H9 (cell line): ENCODE results near the gene RNF213. TPM values are rescaled to one million over a fixed set of nuclear protein-coding genes. Genes with fewer than 3 reads are reported as not detected.
"Not testable (repeated sequence)": the region's sequence is repeated elsewhere in the genome, so short reads cannot be mapped to it uniquely, and the experiment has no call there.

Experiments used
- DNase-seq: peaks from one replicate; pipeline ENCODE4 v3.0.0-alpha.2; 2017
- H2AFZ ChIP-seq: one replicate; pipeline ENCODE4 v1.6.1; 2013; ENCODE audit warnings: mild to moderate bottlenecking, low read length, control low read depth, moderate library complexity
- H2AK5ac ChIP-seq: 2 replicates; pipeline ENCODE4 v1.6.1; 2013; ENCODE audit warnings: low read length, control low read depth, mixed read lengths; ENCODE audit not compliant: insufficient read length
- H2BK120ac ChIP-seq: one replicate; pipeline ENCODE4 v1.6.1; 2013; ENCODE audit warnings: low read depth, mild to moderate bottlenecking, low read length, control low read depth, inconsistent platforms; ENCODE audit not compliant: poor library complexity, severe bottlenecking
- H2BK12ac ChIP-seq: 2 replicates; pipeline ENCODE4 v1.6.1; 2013; ENCODE audit warnings: low read length, control low read depth, mixed read lengths, low read depth; ENCODE audit not compliant: insufficient read length
- H2BK15ac ChIP-seq: 2 replicates; pipeline ENCODE4 v1.6.1; 2013; ENCODE audit warnings: low read depth, low read length, control low read depth
- H2BK20ac ChIP-seq: one replicate; pipeline ENCODE4 v1.6.1; 2013; ENCODE audit warnings: low read depth, mild to moderate bottlenecking, low read length, control low read depth, inconsistent platforms; ENCODE audit not compliant: poor library complexity, severe bottlenecking
- H2BK5ac ChIP-seq: 2 replicates; pipeline ENCODE4 v1.6.1; 2013; ENCODE audit warnings: low read length, control low read depth, mixed read lengths; ENCODE audit not compliant: insufficient read length
- H3K14ac ChIP-seq: 2 replicates; pipeline ENCODE4 v1.6.1; 2013; ENCODE audit warnings: low read length, control low read depth; ENCODE audit not compliant: insufficient read depth
- H3K18ac ChIP-seq: 2 replicates; pipeline ENCODE4 v1.6.1; 2013; ENCODE audit warnings: low read depth, mild to moderate bottlenecking, mixed read lengths, low read length, control low read depth; ENCODE audit not compliant: insufficient read length
- H3K23ac ChIP-seq: 2 replicates; pipeline ENCODE4 v1.6.1; 2013; ENCODE audit warnings: low read length, control low read depth, mixed read lengths, low read depth; ENCODE audit not compliant: insufficient read length
- H3K23me2 ChIP-seq: 2 replicates; pipeline ENCODE4 v1.6.1; 2013; ENCODE audit warnings: low read depth, mild to moderate bottlenecking, mixed read lengths, low read length, control low read depth; ENCODE audit not compliant: insufficient read length, poor library complexity, severe bottlenecking
- H3K27ac ChIP-seq: 2 replicates; pipeline ENCODE4 v1.5.1; 2013; ENCODE audit warnings: low read length, control low read depth, mixed read lengths, low read depth; ENCODE audit not compliant: insufficient read length
- H3K27me3 ChIP-seq: 2 replicates; pipeline ENCODE4 v1.6.1; 2013; ENCODE audit warnings: low read length, control low read depth, inconsistent platforms; ENCODE audit not compliant: insufficient read depth
- H3K4ac ChIP-seq: 2 replicates; pipeline ENCODE4 v1.6.1; 2013; ENCODE audit warnings: low read depth, mild to moderate bottlenecking, control low read depth, inconsistent platforms, low read length, moderate library complexity
- H3K4me1 ChIP-seq: 2 replicates; pipeline ENCODE4 v1.6.1; 2013; ENCODE audit warnings: low read length, control low read depth, inconsistent platforms; ENCODE audit not compliant: insufficient read depth
- H3K4me2 ChIP-seq: 2 replicates; pipeline ENCODE4 v1.6.1; 2013; ENCODE audit warnings: low read length, control low read depth, mixed read lengths; ENCODE audit not compliant: insufficient read length, insufficient read depth
- H3K56ac ChIP-seq: 2 replicates; pipeline ENCODE4 v1.6.1; 2013; ENCODE audit warnings: low read depth, mild to moderate bottlenecking, mixed read lengths, low read length, control low read depth; ENCODE audit not compliant: insufficient read length
- H3K79me1 ChIP-seq: 2 replicates; pipeline ENCODE4 v1.6.1; 2013; ENCODE audit warnings: low read depth, mild to moderate bottlenecking, moderate library complexity, low read length, control low read depth, inconsistent platforms; ENCODE audit not compliant: insufficient read depth, poor library complexity, severe bottlenecking
- H3K79me2 ChIP-seq: 2 replicates; pipeline ENCODE4 v1.6.1; 2013; ENCODE audit warnings: low read length, control low read depth, inconsistent platforms; ENCODE audit not compliant: insufficient read depth
- H3K9ac ChIP-seq: 2 replicates; pipeline ENCODE4 v1.6.1; 2013; ENCODE audit warnings: low read length, control low read depth, mixed read lengths; ENCODE audit not compliant: insufficient read length; ENCODE audit errors: extremely low read depth
- H3K9me3 ChIP-seq: one replicate; pipeline ENCODE4 v1.6.1; 2013; ENCODE audit warnings: low read depth, low read length, inconsistent platforms; ENCODE audit not compliant: control insufficient read depth
- H3T11ph ChIP-seq: one replicate; pipeline ENCODE4 v1.6.1; 2013; ENCODE audit warnings: mild to moderate bottlenecking, low read length, control low read depth, inconsistent platforms
- H4K20me1 ChIP-seq: one replicate; pipeline ENCODE4 v1.6.1; 2013; ENCODE audit not compliant: control insufficient read depth, insufficient read length, insufficient read depth
- H4K5ac ChIP-seq: 2 replicates; pipeline ENCODE4 v1.6.1; 2013; ENCODE audit warnings: low read depth, mild to moderate bottlenecking, mixed read lengths, low read length, control low read depth; ENCODE audit not compliant: insufficient read length
- H4K8ac ChIP-seq: replicated peaks from 2 replicates; pipeline ENCODE4 v1.6.1; 2013; ENCODE audit warnings: low read length, control low read depth, mixed read lengths, low read depth; ENCODE audit not compliant: insufficient read length
- H4K91ac ChIP-seq: 2 replicates; pipeline ENCODE4 v1.6.1; 2013; ENCODE audit warnings: low read depth, mild to moderate bottlenecking, moderate library complexity, mixed read lengths, low read length, control low read depth; ENCODE audit not compliant: insufficient read length
- H3K27ac Mint-ChIP-seq, 3 experiments: 2 replicates in 2 of 3; 3 replicates in 1 of 3; pipeline ENCODE4 v1.8.0; 2020 to 2021; ENCODE audit warnings: mixed read lengths in 3 of 3, mild to moderate bottlenecking in 1 of 3, moderate library complexity in 1 of 3
- H3K27me3 Mint-ChIP-seq: 2 replicates; pipeline ENCODE4 v1.8.0; 2021; ENCODE audit warnings: low read depth, mild to moderate bottlenecking, moderate library complexity, mixed read lengths
- H3K36me3 Mint-ChIP-seq, 3 experiments: 2 replicates in 2 of 3; 3 replicates in 1 of 3; pipeline ENCODE4 v1.8.0; 2020 to 2021; ENCODE audit warnings: low read depth in 3 of 3, mixed read lengths in 3 of 3; ENCODE audit not compliant: insufficient read depth in 1 of 3
- H3K4me1 Mint-ChIP-seq, 2 experiments: 2 replicates each; pipeline ENCODE4 v1.8.0; 2020; ENCODE audit warnings: mixed read lengths in 2 of 2
- H3K4me3 Mint-ChIP-seq, 2 experiments: 2 replicates in 1 of 2; 3 replicates in 1 of 2; pipeline ENCODE4 v1.8.0; 2020 to 2021; ENCODE audit warnings: mild to moderate bottlenecking in 2 of 2, mixed read lengths in 2 of 2, moderate library complexity in 1 of 2
- H3K9me3 Mint-ChIP-seq, 2 experiments: 2 replicates in 1 of 2; 3 replicates in 1 of 2; pipeline ENCODE4 v1.8.0; 2020; ENCODE audit warnings: mild to moderate bottlenecking in 2 of 2, mixed read lengths in 2 of 2, moderate library complexity in 1 of 2
- WGBS: extraction: QIAGEN DNeasy Blood & Tissue Kit; methylation state at CpG from one replicate; pipeline ENCODE4 v1.1.7; 2013; ENCODE audit warnings: missing lambda C conversion rate, low lambda C conversion rate, mixed read lengths; ENCODE audit not compliant: insufficient read length; ENCODE audit errors: extremely low coverage; 5-methylcytosine and 5-hydroxymethylcytosine counted together
- total RNA-seq: library from RNA; stranded (reverse); gene quantifications from 2 replicates; pipeline ENCODE4 v1.2.1, GENCODE V29; 2021
- TF ChIP-seq, protein P1 (sequence below): fragments of 200-600 bp; sonication (generic); conservative IDR thresholded peaks from 3 replicates; pipeline ENCODE4 v1.8.0; 2021; ENCODE audit warnings: antibody characterized with exemption, mild to moderate bottlenecking

The RNF213 gene
- total RNA-seq, 1 experiment from 2014 or later, result 34.3 TPM

GRCh38 chr17:80409626-80410025 is 149.0 kb downstream of the RNF213 start:
- DNase-seq, result no peak
- no peak overlapping the region for H3K18ac ChIP-seq
- no peak overlapping the region for H2BK15ac ChIP-seq
- no CpG with 5 or more reads among the region's 13 CpGs for WGBS
- H4K91ac ChIP-seq, result no peak overlapping the region
- no peak overlapping the region for H2AFZ ChIP-seq
- peaks cover 41% of the 10 kb centered on the region for H3K27me3 Mint-ChIP-seq
- no peaks in the 10 kb centered on the region for H4K20me1 ChIP-seq
- H3K4ac ChIP-seq, result no peak overlapping the region
- no peak overlapping the region for H3K27ac ChIP-seq
- no peak overlapping the region for H3K9ac ChIP-seq
- H4K5ac ChIP-seq, result no peak overlapping the region
- no peak overlapping the region for H3T11ph ChIP-seq
- TF ChIP-seq, protein P1, sequence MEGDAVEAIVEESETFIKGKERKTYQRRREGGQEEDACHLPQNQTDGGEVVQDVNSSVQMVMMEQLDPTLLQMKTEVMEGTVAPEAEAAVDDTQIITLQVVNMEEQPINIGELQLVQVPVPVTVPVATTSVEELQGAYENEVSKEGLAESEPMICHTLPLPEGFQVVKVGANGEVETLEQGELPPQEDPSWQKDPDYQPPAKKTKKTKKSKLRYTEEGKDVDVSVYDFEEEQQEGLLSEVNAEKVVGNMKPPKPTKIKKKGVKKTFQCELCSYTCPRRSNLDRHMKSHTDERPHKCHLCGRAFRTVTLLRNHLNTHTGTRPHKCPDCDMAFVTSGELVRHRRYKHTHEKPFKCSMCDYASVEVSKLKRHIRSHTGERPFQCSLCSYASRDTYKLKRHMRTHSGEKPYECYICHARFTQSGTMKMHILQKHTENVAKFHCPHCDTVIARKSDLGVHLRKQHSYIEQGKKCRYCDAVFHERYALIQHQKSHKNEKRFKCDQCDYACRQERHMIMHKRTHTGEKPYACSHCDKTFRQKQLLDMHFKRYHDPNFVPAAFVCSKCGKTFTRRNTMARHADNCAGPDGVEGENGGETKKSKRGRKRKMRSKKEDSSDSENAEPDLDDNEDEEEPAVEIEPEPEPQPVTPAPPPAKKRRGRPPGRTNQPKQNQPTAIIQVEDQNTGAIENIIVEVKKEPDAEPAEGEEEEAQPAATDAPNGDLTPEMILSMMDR, result no peak
- no peaks in the 10 kb centered on the region; a peak in 1 of 5 replicates for H3K9me3 Mint-ChIP-seq
- H3K4me1 ChIP-seq, result no peaks in the 10 kb centered on the region; the same call in 1 of the 2 replicates
- no peak overlapping the region for H3K4me3 Mint-ChIP-seq
- H3K9me3 ChIP-seq, result no peaks in the 10 kb centered on the region
- no peaks in the 10 kb centered on the region for H3K79me2 ChIP-seq
- no peak overlapping the region for H2BK20ac ChIP-seq
- no peak overlapping the region for H3K4me2 ChIP-seq
- H4K8ac ChIP-seq, result no peak overlapping the region
- no peak overlapping the region for H3K56ac ChIP-seq
- H3K4me1 Mint-ChIP-seq, result peaks cover 7 to 9% of the 10 kb centered on the region in 2 experiments
- H3K79me1 ChIP-seq, result no peaks in the 10 kb centered on the region
- H3K23ac ChIP-seq, result no peak overlapping the region
- H3K23me2 ChIP-seq, result peaks cover 4% of the 10 kb centered on the region
- no peak overlapping the region for H2BK120ac ChIP-seq
- H3K14ac ChIP-seq, result no peak overlapping the region
- no peak overlapping the region for H3K27ac Mint-ChIP-seq
- no peaks in the 10 kb centered on the region for H3K36me3 Mint-ChIP-seq
- no peak overlapping the region for H2BK5ac ChIP-seq
- no peak overlapping the region for H2BK12ac ChIP-seq
- H2AK5ac ChIP-seq, result no peak overlapping the region
- H3K27me3 ChIP-seq, result no peaks in the 10 kb centered on the region; the same call in 1 of the 2 replicates

DNA sequence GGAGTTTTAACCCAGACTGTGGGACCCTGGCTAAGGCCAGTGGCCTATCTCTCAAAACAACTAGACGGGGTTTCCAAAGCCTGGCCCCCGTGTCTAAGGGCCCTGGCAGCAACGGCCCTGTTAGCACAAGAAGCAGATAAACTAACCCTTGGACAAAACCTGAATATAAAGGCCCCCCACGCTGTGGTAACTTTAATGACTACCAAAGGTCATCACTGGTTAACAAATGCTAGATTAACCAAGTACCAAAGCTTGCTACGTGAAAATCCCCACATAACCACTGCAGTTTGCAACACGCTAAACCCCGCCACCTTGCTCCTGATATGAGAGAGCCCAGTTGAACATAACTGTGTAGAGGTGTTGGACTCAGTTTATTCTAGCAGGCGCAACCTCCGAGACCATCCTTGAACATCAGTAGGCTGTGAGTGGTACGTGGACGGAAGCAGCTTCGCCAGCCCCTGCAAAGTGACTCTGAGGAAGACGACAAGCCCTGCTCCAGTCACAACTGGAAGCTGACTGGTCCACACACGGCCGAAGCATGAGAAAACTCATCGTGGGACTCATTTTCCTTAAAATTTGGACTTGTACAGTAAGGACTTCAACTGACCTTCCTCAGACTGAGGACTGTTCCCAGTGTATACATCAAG is 149.9 kb downstream of the RNF213 start:
- H2BK5ac ChIP-seq, H3K9ac ChIP-seq, H3K9me3 ChIP-seq, H3K9me3 Mint-ChIP-seq, H3K79me1 ChIP-seq, H4K5ac ChIP-seq, H2AK5ac ChIP-seq, H3K4ac ChIP-seq, H2BK120ac ChIP-seq, H3K27ac Mint-ChIP-seq, H3K4me1 Mint-ChIP-seq, H3K36me3 Mint-ChIP-seq, H3K27ac ChIP-seq, H2BK20ac ChIP-seq, H3K23ac ChIP-seq, H3T11ph ChIP-seq, H3K4me2 ChIP-seq, H3K23me2 ChIP-seq, DNase-seq, H3K18ac ChIP-seq, H3K56ac ChIP-seq, H4K20me1 ChIP-seq, H3K14ac ChIP-seq, H2BK15ac ChIP-seq, H3K27me3 ChIP-seq, H2AFZ ChIP-seq, H3K79me2 ChIP-seq, H4K91ac ChIP-seq, H3K4me1 ChIP-seq, H4K8ac ChIP-seq, H2BK12ac ChIP-seq, H3K4me3 Mint-ChIP-seq: not testable (repeated sequence)
- peaks cover 41% of the 10 kb centered on the region for H3K27me3 Mint-ChIP-seq
- WGBS, result no CpG with 5 or more reads among the region's 16 CpGs
